ENCODE results near the gene STIMATE. TPM values are rescaled to one million over a fixed set of nuclear protein-coding genes. Genes with fewer than 3 reads are reported as not detected.

The STIMATE gene
- total and polyA plus RNA-seq, 4 donors, result 14.0 to 24.4 (median 20.9) TPM

DNA sequence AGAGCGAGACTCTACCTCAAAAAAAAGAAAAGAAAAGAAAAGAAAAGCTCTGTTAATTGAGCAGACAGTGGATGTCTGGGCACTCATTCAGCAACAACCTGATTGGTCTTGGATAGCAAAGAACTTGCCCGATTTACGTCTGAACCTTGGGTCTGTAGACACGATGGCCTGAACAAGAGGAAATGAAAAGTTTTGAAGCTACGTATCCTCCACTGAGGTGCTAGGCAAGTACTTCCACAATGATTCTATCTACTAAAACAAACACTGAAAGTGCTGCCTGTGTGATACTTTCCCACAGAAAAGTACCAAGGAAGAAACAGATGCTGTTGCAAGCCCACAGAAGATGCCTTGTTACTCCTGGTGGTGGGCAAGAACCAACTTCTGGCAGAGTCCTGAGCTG is 40.7 kb downstream of the STIMATE start:
- no peak for DNase-seq (ENCODE audit: low spot score)
- TF ChIP-seq, protein P1, sequence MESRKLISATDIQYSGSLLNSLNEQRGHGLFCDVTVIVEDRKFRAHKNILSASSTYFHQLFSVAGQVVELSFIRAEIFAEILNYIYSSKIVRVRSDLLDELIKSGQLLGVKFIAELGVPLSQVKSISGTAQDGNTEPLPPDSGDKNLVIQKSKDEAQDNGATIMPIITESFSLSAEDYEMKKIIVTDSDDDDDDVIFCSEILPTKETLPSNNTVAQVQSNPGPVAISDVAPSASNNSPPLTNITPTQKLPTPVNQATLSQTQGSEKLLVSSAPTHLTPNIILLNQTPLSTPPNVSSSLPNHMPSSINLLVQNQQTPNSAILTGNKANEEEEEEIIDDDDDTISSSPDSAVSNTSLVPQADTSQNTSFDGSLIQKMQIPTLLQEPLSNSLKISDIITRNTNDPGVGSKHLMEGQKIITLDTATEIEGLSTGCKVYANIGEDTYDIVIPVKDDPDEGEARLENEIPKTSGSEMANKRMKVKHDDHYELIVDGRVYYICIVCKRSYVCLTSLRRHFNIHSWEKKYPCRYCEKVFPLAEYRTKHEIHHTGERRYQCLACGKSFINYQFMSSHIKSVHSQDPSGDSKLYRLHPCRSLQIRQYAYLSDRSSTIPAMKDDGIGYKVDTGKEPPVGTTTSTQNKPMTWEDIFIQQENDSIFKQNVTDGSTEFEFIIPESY (IDR thresholded peaks at IDR 0.05), result no peak
- TF ChIP-seq YY1 (IDR thresholded peaks at IDR 0.05), result no peak
- no peak for TF ChIP-seq TAF1 (conservative IDR thresholded peaks at IDR 0.05)
- TF ChIP-seq, protein P2, sequence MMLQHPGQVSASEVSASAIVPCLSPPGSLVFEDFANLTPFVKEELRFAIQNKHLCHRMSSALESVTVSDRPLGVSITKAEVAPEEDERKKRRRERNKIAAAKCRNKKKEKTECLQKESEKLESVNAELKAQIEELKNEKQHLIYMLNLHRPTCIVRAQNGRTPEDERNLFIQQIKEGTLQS (IDR thresholded peaks at IDR 0.05), result no peak
- TF ChIP-seq SP1 (IDR thresholded peaks at IDR 0.05), result no peak
- TF ChIP-seq RAD21 (IDR thresholded peaks at IDR 0.05), result no peak
- no peak for TF ChIP-seq EGR1 (IDR thresholded peaks at IDR 0.05; ENCODE audit: low read depth in 2 of 2)
- TF ChIP-seq RXRA (IDR thresholded peaks at IDR 0.05), result no peak
- TF ChIP-seq FOXA1 (IDR thresholded peaks at IDR 0.05), result no peak
- TF ChIP-seq, protein P3, sequence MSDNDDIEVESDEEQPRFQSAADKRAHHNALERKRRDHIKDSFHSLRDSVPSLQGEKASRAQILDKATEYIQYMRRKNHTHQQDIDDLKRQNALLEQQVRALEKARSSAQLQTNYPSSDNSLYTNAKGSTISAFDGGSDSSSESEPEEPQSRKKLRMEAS (IDR thresholded peaks at IDR 0.05), result no peak
- TF ChIP-seq, protein P4, sequence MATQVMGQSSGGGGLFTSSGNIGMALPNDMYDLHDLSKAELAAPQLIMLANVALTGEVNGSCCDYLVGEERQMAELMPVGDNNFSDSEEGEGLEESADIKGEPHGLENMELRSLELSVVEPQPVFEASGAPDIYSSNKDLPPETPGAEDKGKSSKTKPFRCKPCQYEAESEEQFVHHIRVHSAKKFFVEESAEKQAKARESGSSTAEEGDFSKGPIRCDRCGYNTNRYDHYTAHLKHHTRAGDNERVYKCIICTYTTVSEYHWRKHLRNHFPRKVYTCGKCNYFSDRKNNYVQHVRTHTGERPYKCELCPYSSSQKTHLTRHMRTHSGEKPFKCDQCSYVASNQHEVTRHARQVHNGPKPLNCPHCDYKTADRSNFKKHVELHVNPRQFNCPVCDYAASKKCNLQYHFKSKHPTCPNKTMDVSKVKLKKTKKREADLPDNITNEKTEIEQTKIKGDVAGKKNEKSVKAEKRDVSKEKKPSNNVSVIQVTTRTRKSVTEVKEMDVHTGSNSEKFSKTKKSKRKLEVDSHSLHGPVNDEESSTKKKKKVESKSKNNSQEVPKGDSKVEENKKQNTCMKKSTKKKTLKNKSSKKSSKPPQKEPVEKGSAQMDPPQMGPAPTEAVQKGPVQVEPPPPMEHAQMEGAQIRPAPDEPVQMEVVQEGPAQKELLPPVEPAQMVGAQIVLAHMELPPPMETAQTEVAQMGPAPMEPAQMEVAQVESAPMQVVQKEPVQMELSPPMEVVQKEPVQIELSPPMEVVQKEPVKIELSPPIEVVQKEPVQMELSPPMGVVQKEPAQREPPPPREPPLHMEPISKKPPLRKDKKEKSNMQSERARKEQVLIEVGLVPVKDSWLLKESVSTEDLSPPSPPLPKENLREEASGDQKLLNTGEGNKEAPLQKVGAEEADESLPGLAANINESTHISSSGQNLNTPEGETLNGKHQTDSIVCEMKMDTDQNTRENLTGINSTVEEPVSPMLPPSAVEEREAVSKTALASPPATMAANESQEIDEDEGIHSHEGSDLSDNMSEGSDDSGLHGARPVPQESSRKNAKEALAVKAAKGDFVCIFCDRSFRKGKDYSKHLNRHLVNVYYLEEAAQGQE (IDR thresholded peaks at IDR 0.05), result no peak
- TF ChIP-seq, protein P5, sequence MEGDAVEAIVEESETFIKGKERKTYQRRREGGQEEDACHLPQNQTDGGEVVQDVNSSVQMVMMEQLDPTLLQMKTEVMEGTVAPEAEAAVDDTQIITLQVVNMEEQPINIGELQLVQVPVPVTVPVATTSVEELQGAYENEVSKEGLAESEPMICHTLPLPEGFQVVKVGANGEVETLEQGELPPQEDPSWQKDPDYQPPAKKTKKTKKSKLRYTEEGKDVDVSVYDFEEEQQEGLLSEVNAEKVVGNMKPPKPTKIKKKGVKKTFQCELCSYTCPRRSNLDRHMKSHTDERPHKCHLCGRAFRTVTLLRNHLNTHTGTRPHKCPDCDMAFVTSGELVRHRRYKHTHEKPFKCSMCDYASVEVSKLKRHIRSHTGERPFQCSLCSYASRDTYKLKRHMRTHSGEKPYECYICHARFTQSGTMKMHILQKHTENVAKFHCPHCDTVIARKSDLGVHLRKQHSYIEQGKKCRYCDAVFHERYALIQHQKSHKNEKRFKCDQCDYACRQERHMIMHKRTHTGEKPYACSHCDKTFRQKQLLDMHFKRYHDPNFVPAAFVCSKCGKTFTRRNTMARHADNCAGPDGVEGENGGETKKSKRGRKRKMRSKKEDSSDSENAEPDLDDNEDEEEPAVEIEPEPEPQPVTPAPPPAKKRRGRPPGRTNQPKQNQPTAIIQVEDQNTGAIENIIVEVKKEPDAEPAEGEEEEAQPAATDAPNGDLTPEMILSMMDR (IDR thresholded peaks at IDR 0.05; ENCODE audit: low read depth, low read length, missing input control), result no peak
- TF ChIP-seq FOXA2 (IDR thresholded peaks at IDR 0.05), result no peak
- no peak for TF ChIP-seq NR2F2 (IDR thresholded peaks at IDR 0.05)
- no peak for TF ChIP-seq HNF4G (IDR thresholded peaks at IDR 0.05)
- no peak for TF ChIP-seq HNF4A (conservative IDR thresholded peaks at IDR 0.05)
- TF ChIP-seq GABPA (IDR thresholded peaks at IDR 0.05 in 1 of 2, conservative IDR thresholded peaks at IDR 0.05 in 1 of 2), result no peak
- TF ChIP-seq JUND (IDR thresholded peaks at IDR 0.05), result no peak
- WGBS, result 94% methylated on average over 5 of the region's 5 CpGs
- no peaks in the 10 kb centered on the region for H3K27me3 ChIP-seq (ENCODE audit: control insufficient read depth in 4 of 4, insufficient read depth in 4 of 4, low read length in 3 of 4)
- no peaks in the 10 kb centered on the region for H3K9me3 ChIP-seq (ENCODE audit: control insufficient read depth in 4 of 4, low read length in 3 of 4)
- H3K27ac ChIP-seq (ENCODE audit: low read depth in 1 of 2, low read length in 2 of 2), result no peak overlapping the region
- no peaks in the 10 kb centered on the region for H3K4me1 ChIP-seq (ENCODE audit: control insufficient read depth in 4 of 4, insufficient read depth in 4 of 4, low read length in 3 of 4)
- no peak overlapping the region for H3K4me3 ChIP-seq (ENCODE audit: low read depth in 1 of 3, low read length in 3 of 3)
- H3K36me3 ChIP-seq (ENCODE audit: control insufficient read depth in 4 of 4, insufficient read depth in 3 of 4, low read depth in 1 of 4, low read length in 3 of 4), result peaks cover 0 to 19% (median 2%) of the 10 kb centered on the region in 4 donors
- no peak overlapping the region for H3K9ac ChIP-seq (ENCODE audit: low read depth in 1 of 2, low read length in 2 of 2)
